ENCODE data around the gene AANAT. TPM values are rescaled to one million over a fixed set of nuclear protein-coding genes. Genes with fewer than 3 reads are reported as not detected.

AANAT gene
- total RNA-seq, 2 experiments from 2014 or later: not detected

- Mint-ChIP-seq H3K36me3 (no peaks in the 10 kb centered on the region), H3K27me3 (no peaks in the 10 kb centered on the region), H3K27ac (no peak overlapping the region), H3K4me3 (no peak overlapping the region), H3K4me1 (ENCODE audit: low read depth) (peaks cover 3% of the 10 kb centered on the region), H3K9me3 (no peaks in the 10 kb centered on the region)
- ChIA-PET CTCF (no interaction called here), POLR2A (no interaction called here)
- DNase-seq: no peak
- intact Hi-C loops (cut with micrococcal nuclease): no loop called here
Measured at GRCh38 chr17:76432712-76433336, 34.6 kb upstream of the AANAT start.

- Mint-ChIP-seq H3K4me3 (no peak overlapping the region), H3K27me3 (no peaks in the 10 kb centered on the region), H3K9me3 (no peaks in the 10 kb centered on the region), H3K36me3 (no peaks in the 10 kb centered on the region), H3K4me1 (ENCODE audit: low read depth) (no peaks in the 10 kb centered on the region), H3K27ac (no peak overlapping the region)
- ChIA-PET CTCF (no interaction called here), POLR2A (no interaction called here)
- intact Hi-C loops (cut with micrococcal nuclease): no loop called here
- no peak for DNase-seq
Measured at GRCh38 chr17:76433693-76434092, 33.7 kb upstream of the AANAT start.

GRCh38 chr17:76434870-76435269 is 32.5 kb upstream of the AANAT start:
- POLR2A ChIA-PET: no interaction called here
- no peak for DNase-seq
- intact Hi-C loops (cut with micrococcal nuclease): no loop called here

GRCh38 chr17:76435751-76436150 is 31.7 kb upstream of the AANAT start:
- no peak overlapping the region for H3K4me3 Mint-ChIP-seq
- H3K9me3 Mint-ChIP-seq: no peaks in the 10 kb centered on the region
- H3K27ac Mint-ChIP-seq: no peak overlapping the region
- peaks cover 3% of the 10 kb centered on the region for H3K4me1 Mint-ChIP-seq (ENCODE audit: low read depth)
- intact Hi-C loops (cut with micrococcal nuclease): no loop called here
- no peak for DNase-seq
- ChIA-PET POLR2A (interaction anchor here (0.6 kb wide), 1 partner anchor 22 kb away, joined by 3 read pairs; no protein-coding TSS in a partner anchor), CTCF (interaction anchor here (1.0 to 1.7 kb wide), 3 partner anchors 10 to 27 kb away, joined by 3 to 4 read pairs (median 3); no protein-coding TSS in a partner anchor)
- no peaks in the 10 kb centered on the region for H3K27me3 Mint-ChIP-seq
- H3K36me3 Mint-ChIP-seq: no peaks in the 10 kb centered on the region

More at GRCh38 chr17:76434870-76435269, 32.5 kb upstream of the AANAT start:
- no peak overlapping the region for H3K27ac Mint-ChIP-seq
- H3K36me3 Mint-ChIP-seq: no peaks in the 10 kb centered on the region
- CTCF ChIA-PET: interaction anchor here (0.8 to 1.7 kb wide), 3 partner anchors 11 to 26 kb away, joined by 3 to 4 read pairs (median 3); no protein-coding TSS in a partner anchor
- no peaks in the 10 kb centered on the region for H3K27me3 Mint-ChIP-seq
- H3K4me1 Mint-ChIP-seq (ENCODE audit: low read depth): peaks cover 3% of the 10 kb centered on the region
- H3K4me3 Mint-ChIP-seq: no peak overlapping the region
- H3K9me3 Mint-ChIP-seq: no peaks in the 10 kb centered on the region

GRCh38 chr17:76437467-76438402 is 29.7 kb upstream of the AANAT start:
- CTCF ChIA-PET: interaction anchor here (1.1 kb wide), 1 partner anchor 52 kb away, joined by 3 read pairs; no protein-coding TSS in a partner anchor
- no peaks in the 10 kb centered on the region for H3K36me3 Mint-ChIP-seq
- no peak overlapping the region for H3K27ac Mint-ChIP-seq
- DNase-seq: no peak
- H3K4me3 Mint-ChIP-seq: no peak overlapping the region
- peaks cover 16% of the 10 kb centered on the region for H3K4me1 Mint-ChIP-seq (ENCODE audit: low read depth)
- no peaks in the 10 kb centered on the region for H3K9me3 Mint-ChIP-seq
- intact Hi-C loops (cut with micrococcal nuclease): no loop called here
- POLR2A ChIA-PET: no interaction called here
- no peaks in the 10 kb centered on the region for H3K27me3 Mint-ChIP-seq

- no peaks in the 10 kb centered on the region for H3K9me3 Mint-ChIP-seq
- H3K4me3 Mint-ChIP-seq: no peak overlapping the region
- no peak overlapping the region for H3K27ac Mint-ChIP-seq
- H3K4me1 Mint-ChIP-seq (ENCODE audit: low read depth): peaks cover 26% of the 10 kb centered on the region
- no peaks in the 10 kb centered on the region for H3K36me3 Mint-ChIP-seq
- CTCF ChIA-PET: interaction anchor here (1.1 kb wide), 1 partner anchor 53 kb away, joined by 3 read pairs; no protein-coding TSS in a partner anchor
- intact Hi-C loops (cut with micrococcal nuclease): no loop called here
- DNase-seq: no peak
- POLR2A ChIA-PET: no interaction called here
- H3K27me3 Mint-ChIP-seq: no peaks in the 10 kb centered on the region
Measured at GRCh38 chr17:76438906-76439305, 28.5 kb upstream of the AANAT start.

GRCh38 chr17:76439314-76439928 is 28.0 kb upstream of the AANAT start:
- Mint-ChIP-seq H3K4me1 (ENCODE audit: low read depth) (peaks cover 28% of the 10 kb centered on the region), H3K27me3 (no peaks in the 10 kb centered on the region), H3K36me3 (no peaks in the 10 kb centered on the region), H3K27ac (no peak overlapping the region), H3K4me3 (no peak overlapping the region), H3K9me3 (no peaks in the 10 kb centered on the region)
- CTCF ChIA-PET: no interaction called here
- POLR2A ChIA-PET: no interaction called here
- intact Hi-C loops (cut with micrococcal nuclease): no loop called here
- DNase-seq: no peak

- peaks cover 42% of the 10 kb centered on the region for H3K4me1 Mint-ChIP-seq (ENCODE audit: low read depth)
- no peaks in the 10 kb centered on the region for H3K27me3 Mint-ChIP-seq
- intact Hi-C loops (cut with micrococcal nuclease): no loop called here
- no peak for DNase-seq
- no peaks in the 10 kb centered on the region for H3K9me3 Mint-ChIP-seq
- ChIA-PET CTCF (interaction anchor here (0.6 kb wide), 1 partner anchor 62 kb away, joined by 3 read pairs; no protein-coding TSS in a partner anchor), POLR2A (no interaction called here)
- H3K4me3 Mint-ChIP-seq: no peak overlapping the region
- H3K36me3 Mint-ChIP-seq: no peaks in the 10 kb centered on the region
- H3K27ac Mint-ChIP-seq: no peak overlapping the region
Measured at GRCh38 chr17:76440751-76441362, 26.5 kb upstream of the AANAT start.

GRCh38 chr17:76441686-76442340 is 25.6 kb upstream of the AANAT start:
- ChIA-PET POLR2A (no interaction called here), CTCF (no interaction called here)
- Mint-ChIP-seq H3K27me3 (no peaks in the 10 kb centered on the region), H3K27ac (no peak overlapping the region), H3K4me1 (ENCODE audit: low read depth) (peaks cover 51% of the 10 kb centered on the region), H3K9me3 (no peaks in the 10 kb centered on the region), H3K4me3 (no peak overlapping the region), H3K36me3 (no peaks in the 10 kb centered on the region)
- intact Hi-C loops (cut with micrococcal nuclease): no loop called here
- no peak for DNase-seq

GRCh38 chr17:76442341-76443338 is 24.8 kb upstream of the AANAT start:
- no peaks in the 10 kb centered on the region for H3K36me3 Mint-ChIP-seq
- POLR2A ChIA-PET: no interaction called here

More at GRCh38 chr17:76442341-76443338, 24.8 kb upstream of the AANAT start:
- Mint-ChIP-seq H3K9me3 (no peaks in the 10 kb centered on the region), H3K4me3 (no peak overlapping the region), H3K4me1 (ENCODE audit: low read depth) (peaks cover 60% of the 10 kb centered on the region), H3K27me3 (no peaks in the 10 kb centered on the region), H3K27ac (no peak overlapping the region)
- intact Hi-C loops (cut with micrococcal nuclease): no loop called here
- no peak for DNase-seq
- CTCF ChIA-PET: interaction anchor here (1.2 to 2.5 kb wide), 3 partner anchors 45 to 81 kb away, joined by 3 to 8 read pairs (median 5); partner anchors contain the start of gene SPHK1

Data from activated CD4-positive, alpha-beta memory T cell treated with anti-CD3 and anti-CD28 coated beads for 36 hours (primary cell).